Pancreas (tissue), 10 donors: ENCODE data around the gene ZBTB8A. TPM values are rescaled to one million over a fixed set of nuclear protein-coding genes. Genes with fewer than 3 reads are reported as not detected.
"Not testable (repeated sequence)": the region's sequence is repeated elsewhere in the genome, so short reads cannot be mapped to it uniquely, and the experiment has no call there.

Experiments
- ATAC-seq, 4 donors: fragments of 200-7000 bp; cut with Tn5 transposase; one replicate each; pipeline versions ENCODE4 v1.8.0 to v1.9.1; 2020; ENCODE audit warnings: mild to moderate bottlenecking in 4 of 4, moderate library complexity in 4 of 4
- DNase-seq, 6 donors: peaks; one replicate each; pipeline ENCODE4 v3.0.0-alpha.2; 2020
- FAIRE-seq: peaks from 2 replicates; lab custom pipeline; 2012; peaks lifted over from hg19 to GRCh38; lab: Jason Lieb, UNC
- H3K27ac ChIP-seq, 4 donors: fragments of 200-600 bp; sonication (generic); 1 replicate in 3 of 4; 2 replicates in 1 of 4; pipeline versions ENCODE4 v1.5.0 to v1.8.0; 2020
- H3K27me3 ChIP-seq, 4 donors: fragments of 200-600 bp; one replicate each; pipeline ENCODE4 v1.8.0; 2021
- H3K36me3 ChIP-seq, 3 donors: fragments of 200-600 bp; sonication (generic) in 1 of 3; one replicate each; pipeline versions ENCODE4 v1.5.0 to v1.8.0; 2020 to 2021
- H3K4me1 ChIP-seq, 3 donors: fragments of 200-600 bp; one replicate each; pipeline ENCODE4 v1.8.0; 2021
- H3K4me3 ChIP-seq, 4 donors: fragments of 200-600 bp; sonication (generic) in 2 of 4; one replicate each; pipeline versions ENCODE4 v1.5.0 to v1.8.0; 2020 to 2021
- H3K9me3 ChIP-seq, 4 donors: fragments of 200-600 bp; one replicate each; pipeline ENCODE4 v1.8.0; 2021
- WGBS, 2 donors: extraction: QIAGEN DNeasy Blood & Tissue Kit; methylation state at CpG; one replicate each; pipeline ENCODE4 v1.1.7; 2013; 5-methylcytosine and 5-hydroxymethylcytosine counted together
- intact Hi-C, 3 donors: fragments of 100-400 bp; cut with DNase I; formaldehyde crosslinking; loops; one replicate each; pipeline versions ENCODE4 v1.11.1 to v1.14.2; 2022
- polyA plus RNA-seq, 2 donors: library from polyadenylated mRNA; stranded (reverse); fragments of 200-250 nt; gene quantifications; one replicate each; pipeline ENCODE4 v1.2.3, GENCODE V29; 2013
- total RNA-seq, 6 donors: library from RNA; stranded (reverse); fragmentation: NEBNext Ultra II Directional in 4 of 6; extraction: Animal tissue kit (Norgen Biotek cat#: 25700) in 4 of 6; gene quantifications; one replicate each; pipeline versions ENCODE4 v1.2.1 to v1.2.4, GENCODE V29; 2021 to 2023
- TF ChIP-seq, protein P1 (sequence below), 4 donors: fragments of 200-600 bp; sonication (generic) in 3 of 4; IDR thresholded peaks; one replicate each; pipeline versions ENCODE4 v1.5.0 to v1.8.0; 2021; ENCODE audit warnings: antibody characterized with exemption in 4 of 4
- donor health status: healthy with polysubstance abuse.
- donor health status: DM: no; HTN: no; CAD: no; lungs with moderate emphysema.
- donor health status: DM: no; HTN: no; CAD: no.
- donor health status: control.
- donor health status: control.
- donor health status: Bipolar disorder and iron deficiency.
- donor health status: DM: yes; HTN: yes; CAD: no.
- donor health status: DM: no; HTN: no; CAD: no.
- donor health status: DM: no; HTN: no; CAD: no.
- donor health status: DM: yes; HTN: yes; CAD: no.

The ZBTB8A gene
- total and polyA plus RNA-seq, 8 donors = 1.3 to 5.2 (median 3.2) TPM

DNA sequence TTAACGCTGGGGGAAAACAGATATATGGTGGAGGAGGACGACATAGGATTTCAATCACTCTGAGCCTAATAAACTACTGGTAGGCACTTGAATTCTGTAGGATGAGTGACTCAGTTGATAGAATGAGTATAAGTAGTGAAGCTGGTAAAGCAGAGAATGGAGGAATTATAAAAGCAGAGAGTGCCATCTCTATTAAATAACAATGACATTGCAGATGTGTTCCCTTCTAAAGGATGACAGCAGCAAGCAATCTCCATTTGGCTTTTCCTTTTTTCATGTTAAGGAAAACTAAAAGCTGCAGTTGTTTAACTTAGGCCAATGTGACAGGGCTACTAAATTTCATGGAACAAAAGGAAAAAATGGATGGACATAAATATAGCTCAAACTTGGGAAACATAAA, 93.6 kb downstream of the ZBTB8A start:
- intact Hi-C loops = no loop called here
- DNase-seq (no peak), FAIRE-seq (no peak), ATAC-seq (no peak)
- no peak overlapping the region for H3K4me3 ChIP-seq
- no peaks in the 10 kb centered on the region for H3K9me3 ChIP-seq
- no peaks in the 10 kb centered on the region for H3K4me1 ChIP-seq
- TF ChIP-seq, protein P1, sequence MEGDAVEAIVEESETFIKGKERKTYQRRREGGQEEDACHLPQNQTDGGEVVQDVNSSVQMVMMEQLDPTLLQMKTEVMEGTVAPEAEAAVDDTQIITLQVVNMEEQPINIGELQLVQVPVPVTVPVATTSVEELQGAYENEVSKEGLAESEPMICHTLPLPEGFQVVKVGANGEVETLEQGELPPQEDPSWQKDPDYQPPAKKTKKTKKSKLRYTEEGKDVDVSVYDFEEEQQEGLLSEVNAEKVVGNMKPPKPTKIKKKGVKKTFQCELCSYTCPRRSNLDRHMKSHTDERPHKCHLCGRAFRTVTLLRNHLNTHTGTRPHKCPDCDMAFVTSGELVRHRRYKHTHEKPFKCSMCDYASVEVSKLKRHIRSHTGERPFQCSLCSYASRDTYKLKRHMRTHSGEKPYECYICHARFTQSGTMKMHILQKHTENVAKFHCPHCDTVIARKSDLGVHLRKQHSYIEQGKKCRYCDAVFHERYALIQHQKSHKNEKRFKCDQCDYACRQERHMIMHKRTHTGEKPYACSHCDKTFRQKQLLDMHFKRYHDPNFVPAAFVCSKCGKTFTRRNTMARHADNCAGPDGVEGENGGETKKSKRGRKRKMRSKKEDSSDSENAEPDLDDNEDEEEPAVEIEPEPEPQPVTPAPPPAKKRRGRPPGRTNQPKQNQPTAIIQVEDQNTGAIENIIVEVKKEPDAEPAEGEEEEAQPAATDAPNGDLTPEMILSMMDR (IDR thresholded peaks at IDR 0.05) = no peak
- H3K27ac ChIP-seq = no peak overlapping the region
- H3K36me3 ChIP-seq = peaks cover 0 to 8% (median 6%) of the 10 kb centered on the region in 3 donors
- no peaks in the 10 kb centered on the region for H3K27me3 ChIP-seq
- WGBS, 2 donors = 73 to 80% methylated on average over 2 of the region's 2 CpGs

DNA sequence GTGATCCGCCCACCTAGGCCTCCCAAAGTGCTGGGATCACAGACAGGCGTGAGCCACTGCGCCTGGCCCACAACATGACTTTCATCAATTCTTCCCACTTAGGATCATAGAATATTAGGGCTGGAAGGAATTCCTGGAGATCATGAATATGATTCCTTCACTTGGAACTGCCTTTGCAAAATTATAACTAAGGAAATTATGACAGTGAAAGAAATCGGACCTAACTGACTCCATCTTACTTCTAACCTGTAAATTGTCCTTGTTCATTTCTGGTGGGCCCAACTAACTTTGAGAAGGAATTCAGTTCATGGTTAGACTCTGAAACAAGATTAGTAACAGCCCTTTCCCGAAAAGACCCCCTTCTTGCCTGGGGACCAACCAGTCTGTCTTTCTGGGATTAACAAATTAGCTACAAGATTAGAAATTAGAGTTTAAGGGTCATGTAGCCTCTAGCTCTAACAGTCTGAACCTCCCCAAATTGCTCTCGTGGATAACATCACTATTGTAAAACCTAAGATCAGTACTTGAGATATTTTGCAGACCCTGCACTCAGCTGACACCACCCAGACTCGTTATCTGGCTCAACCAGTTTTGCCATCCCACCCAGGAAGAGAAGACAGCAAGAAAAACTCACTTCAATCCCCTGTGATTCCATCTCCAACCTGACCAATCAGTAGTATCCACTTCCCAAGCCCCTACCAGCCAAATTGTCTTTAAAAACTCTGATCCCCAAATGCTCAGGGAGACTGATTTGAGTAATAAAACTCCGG, 96.5 kb downstream of the ZBTB8A start:
- intact Hi-C loops = no loop called here

DNA sequence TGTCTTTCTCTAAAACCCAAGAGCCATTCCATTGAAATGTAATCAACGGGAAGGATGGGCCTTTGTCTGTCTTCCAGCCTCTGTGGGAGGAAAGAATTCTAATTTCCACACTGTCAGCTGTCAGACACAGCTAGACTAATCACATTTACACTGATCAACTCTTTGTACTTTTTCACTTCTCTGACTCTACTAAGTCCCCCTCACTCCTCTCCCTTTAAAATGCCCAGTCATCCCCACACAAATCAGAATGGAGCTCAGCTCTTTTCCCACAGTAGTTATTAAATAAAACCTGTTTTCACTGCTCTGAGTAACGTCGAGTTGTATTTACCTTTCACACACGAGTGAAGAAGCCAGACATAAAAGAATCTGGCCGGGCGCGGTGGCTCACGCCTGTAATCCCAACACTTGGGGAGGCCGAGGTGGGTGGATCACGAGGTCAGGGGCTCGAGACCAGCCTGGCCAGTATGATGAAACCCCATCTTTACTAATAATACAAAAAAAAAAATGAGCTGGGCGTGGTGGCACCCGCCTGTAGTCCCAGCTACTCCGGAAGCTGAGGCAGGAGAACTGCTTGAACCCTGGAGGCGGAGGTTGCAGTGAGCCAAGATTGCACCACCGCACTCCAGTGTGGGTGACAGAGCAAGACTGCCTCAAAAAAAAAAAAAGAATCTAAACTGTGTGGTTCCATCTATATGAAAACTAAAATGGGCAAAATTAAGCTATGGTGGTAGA, 97.9 kb downstream of the ZBTB8A start:
- no peak overlapping the region for H3K4me3 ChIP-seq
- H3K27me3 ChIP-seq = no peaks in the 10 kb centered on the region
- 81 to 82% methylated on average over 16 of the region's 16 CpGs for WGBS, 2 donors
- H3K36me3 ChIP-seq = peaks cover 0 to 6% (median 0%) of the 10 kb centered on the region in 3 donors
- no peaks in the 10 kb centered on the region for H3K9me3 ChIP-seq
- intact Hi-C loops = no loop called here
- ATAC-seq = no peak
- no peak for FAIRE-seq
- no peak overlapping the region for H3K27ac ChIP-seq
- no peaks in the 10 kb centered on the region for H3K4me1 ChIP-seq
- DNase-seq = no peak
- TF ChIP-seq, protein P1 (IDR thresholded peaks at IDR 0.05) = no peak

More for the DNA sequence above, 96.5 kb downstream of the ZBTB8A start:
- no peak for DNase-seq
- ATAC-seq = no peak
- H3K4me1 ChIP-seq = no peaks in the 10 kb centered on the region
- H3K9me3 ChIP-seq = no peaks in the 10 kb centered on the region
- WGBS, 2 donors = 93 to 94% methylated on average over 8 of the region's 8 CpGs
- no peak for FAIRE-seq
- H3K36me3 ChIP-seq = peaks cover 0 to 6% (median 0%) of the 10 kb centered on the region in 3 donors
- H3K4me3 ChIP-seq = no peak overlapping the region
- TF ChIP-seq, protein P1 (IDR thresholded peaks at IDR 0.05) = no peak
- H3K27me3 ChIP-seq = no peaks in the 10 kb centered on the region
- no peak overlapping the region for H3K27ac ChIP-seq

DNA sequence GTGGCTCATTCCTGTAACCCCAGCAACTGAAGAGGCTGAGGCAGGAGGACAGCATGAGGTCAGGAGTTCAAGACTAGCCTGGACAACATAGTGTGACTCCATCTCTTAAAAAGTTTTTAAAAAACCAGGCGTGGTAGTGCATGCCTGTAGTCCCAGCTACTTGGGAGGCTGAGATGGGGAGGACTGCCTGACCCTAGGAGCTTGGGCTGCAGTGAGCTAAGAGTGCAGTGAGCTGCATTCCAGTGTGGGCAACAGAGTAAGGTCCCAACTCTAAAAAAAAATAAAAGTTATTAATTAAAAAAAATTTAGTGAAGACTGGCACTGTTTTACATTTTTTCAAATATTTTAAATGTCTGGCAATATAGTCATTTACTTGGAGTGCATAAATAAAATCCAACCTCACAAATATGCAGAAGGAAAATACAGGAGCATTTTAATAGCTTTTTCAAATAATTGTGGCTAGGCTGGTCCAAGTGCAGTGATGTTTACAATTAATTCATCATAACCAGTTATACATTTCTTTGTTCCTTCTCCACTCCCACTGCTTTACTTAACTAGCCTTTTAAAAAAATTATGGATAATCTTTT, 100.4 kb downstream of the ZBTB8A start:
- H3K9me3 ChIP-seq = no peaks in the 10 kb centered on the region
- 95 to 96% methylated on average over 1 of the region's 1 CpG for WGBS, 2 donors
- no peak for DNase-seq
- intact Hi-C loops = no loop called here
- no peaks in the 10 kb centered on the region for H3K36me3 ChIP-seq
- FAIRE-seq = no peak
- TF ChIP-seq, protein P1 (IDR thresholded peaks at IDR 0.05) = no peak
- H3K4me3 ChIP-seq = no peak overlapping the region
- no peak for ATAC-seq
- no peak overlapping the region for H3K27ac ChIP-seq
- no peaks in the 10 kb centered on the region for H3K27me3 ChIP-seq
- H3K4me1 ChIP-seq = no peaks in the 10 kb centered on the region

DNA sequence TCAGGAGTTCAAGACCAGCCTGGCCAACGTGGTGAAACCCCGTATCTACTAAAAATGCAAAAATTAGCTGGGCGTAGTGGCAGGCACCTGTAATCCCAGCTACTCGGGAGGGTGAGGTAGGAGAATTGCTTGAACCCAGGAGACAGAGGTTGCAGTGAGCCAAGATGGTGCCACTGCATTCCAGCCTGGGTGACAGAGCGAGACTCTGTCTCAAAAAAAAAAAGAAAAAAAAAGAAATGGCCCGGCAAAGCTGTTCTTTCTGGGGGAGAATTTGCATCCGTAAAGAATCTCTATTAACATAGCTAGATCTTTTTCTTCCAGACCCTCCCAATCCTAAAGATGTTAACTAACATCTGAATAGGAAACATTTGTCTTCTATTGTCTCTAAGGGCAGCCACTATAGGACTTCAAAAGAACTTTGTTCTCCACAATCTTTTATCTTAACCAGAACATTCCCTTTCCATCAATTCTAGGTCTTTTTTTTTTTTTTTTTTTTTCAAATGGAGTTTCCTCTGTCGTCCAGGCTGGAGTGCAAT, 103.1 kb downstream of the ZBTB8A start:
- H3K9me3 ChIP-seq, H3K36me3 ChIP-seq, FAIRE-seq, DNase-seq, H3K4me3 ChIP-seq, intact Hi-C loops, H3K27me3 ChIP-seq, ATAC-seq, H3K27ac ChIP-seq, H3K4me1 ChIP-seq: not testable (repeated sequence)
- 78 to 80% methylated on average over 8 of the region's 8 CpGs for WGBS, 2 donors
